Measurements from ENCODE around the gene ATP2B2. TPM values are rescaled to one million over a fixed set of nuclear protein-coding genes. Genes with fewer than 3 reads are reported as not detected.

The ATP2B2 gene
- total RNA-seq, 1 experiment from 2014 or later: not detected

- H4K20me1 ChIP-seq (ENCODE audit: insufficient read depth): no peaks in the 10 kb centered on the region
- H3K4me3 ChIP-seq (replicated peaks in 1 of 2; ENCODE audit: low read depth in 1 of 2, low read length in 2 of 2): no peak overlapping the region
- H3K79me2 ChIP-seq (ENCODE audit: insufficient read depth, low read length): no peaks in the 10 kb centered on the region
- no peaks in the 10 kb centered on the region for H3K36me3 ChIP-seq (ENCODE audit: control insufficient read depth in 1 of 2, insufficient read depth in 2 of 2, low read length in 2 of 2)
- no peaks in the 10 kb centered on the region for H3K9me2 ChIP-seq (ENCODE audit: insufficient read depth)
- DNase-seq (ENCODE audit: low read depth, low spot score) (no peak), ATAC-seq (no peak)
- ChIA-PET RAD21 (ENCODE audit: low non-redundant PET in 1 of 2, low total read pairs in 2 of 2, uncharacterized antibody in 2 of 2, unreplicated experiment in 2 of 2) (no interaction called here), CTCF (no interaction called here), POLR2A (no interaction called here)
- H3K27ac ChIP-seq (ENCODE audit: low read depth, low read length): no peak overlapping the region
- no peaks in the 10 kb centered on the region for H3K27me3 ChIP-seq (ENCODE audit: insufficient read depth, low read length)
- H2AFZ ChIP-seq (ENCODE audit: low read depth, low read length, poor library complexity, severe bottlenecking): no peak overlapping the region
- H3K9ac ChIP-seq (ENCODE audit: low read length): no peak overlapping the region
- no peak for TF ChIP-seq POLR2A (IDR thresholded peaks at IDR 0.05; ENCODE audit: borderline replicate concordance, extremely low read depth, insufficient read depth, insufficient read length)
- TF ChIP-seq ELF1 (IDR thresholded peaks at IDR 0.05; ENCODE audit: borderline replicate concordance, low read depth): no peak
- no peak for TF ChIP-seq CTCF (IDR thresholded peaks at IDR 0.05 in 2 of 3, conservative IDR thresholded peaks at IDR 0.05 in 1 of 3; ENCODE audit: borderline replicate concordance in 1 of 3, insufficient read depth in 1 of 3, low read depth in 2 of 3, low read length in 2 of 3)
- TF ChIP-seq FOSL1 (IDR thresholded peaks at IDR 0.05; ENCODE audit: low read depth): no peak
- TF ChIP-seq TCF7L2 (IDR thresholded peaks at IDR 0.05; ENCODE audit: borderline replicate concordance, extremely low read depth, insufficient read depth, insufficient read length): no peak
- TF ChIP-seq EZH2phosphoT487 (IDR thresholded peaks at IDR 0.05; ENCODE audit: borderline replicate concordance): no peak
- no peak for TF ChIP-seq RAD21 (IDR thresholded peaks at IDR 0.05; ENCODE audit: low read depth)
- no peak for TF ChIP-seq JUND (IDR thresholded peaks at IDR 0.05)
- TF ChIP-seq ZFX (IDR thresholded peaks at IDR 0.05): no peak
- no peak for TF ChIP-seq EGR1 (IDR thresholded peaks at IDR 0.05; ENCODE audit: low read depth)
- TF ChIP-seq MAX (IDR thresholded peaks at IDR 0.05): no peak
- TF ChIP-seq SRF (IDR thresholded peaks at IDR 0.05; ENCODE audit: low read depth): no peak
- no peak for TF ChIP-seq SIN3A (IDR thresholded peaks at IDR 0.05; ENCODE audit: low read depth)
- H3K4me2 ChIP-seq (ENCODE audit: low read length): no peak overlapping the region
- H3K4me1 ChIP-seq (ENCODE audit: control insufficient read depth in 1 of 2, insufficient read depth in 2 of 2, low read length in 2 of 2): no peaks in the 10 kb centered on the region
- intact Hi-C loops (cut with micrococcal nuclease): no loop called here
- no peaks in the 10 kb centered on the region for H3K9me3 ChIP-seq (ENCODE audit: control insufficient read depth in 1 of 2, insufficient read depth in 1 of 2, low read depth in 1 of 2, low read length in 2 of 2)
- no TSS peak for BruUV-seq (replicated peaks)
Observed at GRCh38 chr3:10337323-10338163, 167.8 kb downstream of the ATP2B2 start.

Measured in HCT116 (cell line).